Caki2 (cell line): ENCODE measurements around the gene EIF2S2. TPM values are rescaled to one million over a fixed set of nuclear protein-coding genes. Genes with fewer than 3 reads are reported as not detected.

Experiments
- DNase-seq: peaks from one replicate; pipeline ENCODE4 v3.0.0-alpha.2; 2015; ENCODE audit warnings: low read depth
- in situ Hi-C: cut with HindIII; loops from 2 replicates; pipeline ENCODE4 v1.10.0; 2016; ENCODE audit warnings: low sequenced_read_pairs, low pct_unique_long_range_greater_than_20kb, mixed read lengths
- total RNA-seq: library from RNA; depleted of rRNA; stranded (reverse); fragments of >200 nt; shearing (Covaris generic); gene quantifications from 2 replicates; pipeline ENCODE4 v1.2.3, GENCODE V29; 2014; ENCODE audit warnings: low replicate concordance

EIF2S2 gene
- total RNA-seq, 1 experiment from 2014 or later, result 171 TPM

DNA sequence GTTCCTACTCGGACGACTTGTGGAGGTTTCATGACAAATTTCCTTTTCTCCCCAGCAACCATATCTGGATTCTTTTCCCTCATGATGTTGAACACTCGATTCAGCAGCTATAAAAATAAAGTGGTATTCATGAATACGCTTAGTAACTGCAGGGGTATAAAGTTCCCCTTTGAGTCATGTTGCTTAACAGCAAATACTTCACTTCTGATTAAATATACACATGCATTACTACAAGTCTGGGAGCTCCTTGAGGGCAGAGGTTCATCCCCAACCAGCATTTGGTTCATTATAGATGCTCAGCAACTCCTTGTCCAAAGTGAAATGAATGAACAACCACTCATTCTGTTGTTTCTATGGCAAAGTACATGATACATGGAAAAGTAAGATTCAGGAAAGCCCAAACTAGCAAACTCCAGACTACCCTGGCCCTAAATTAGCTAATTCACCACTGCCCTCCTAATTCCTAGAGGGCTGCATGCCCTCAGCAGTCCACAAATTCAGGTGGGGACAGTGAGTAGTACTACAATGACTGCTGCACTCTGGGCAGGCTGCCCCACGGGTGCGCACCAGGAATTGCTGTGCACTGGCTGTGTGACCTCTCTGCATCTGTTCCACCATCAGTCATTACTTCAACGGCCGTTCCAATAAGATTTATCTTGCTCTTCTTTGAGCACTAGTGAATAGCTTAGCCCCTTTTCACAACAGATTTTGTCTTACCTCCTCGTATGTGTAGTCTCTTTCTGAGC lies 15.2 kb downstream of the EIF2S2 start:
- in situ Hi-C loops, result no loop called here

DNA sequence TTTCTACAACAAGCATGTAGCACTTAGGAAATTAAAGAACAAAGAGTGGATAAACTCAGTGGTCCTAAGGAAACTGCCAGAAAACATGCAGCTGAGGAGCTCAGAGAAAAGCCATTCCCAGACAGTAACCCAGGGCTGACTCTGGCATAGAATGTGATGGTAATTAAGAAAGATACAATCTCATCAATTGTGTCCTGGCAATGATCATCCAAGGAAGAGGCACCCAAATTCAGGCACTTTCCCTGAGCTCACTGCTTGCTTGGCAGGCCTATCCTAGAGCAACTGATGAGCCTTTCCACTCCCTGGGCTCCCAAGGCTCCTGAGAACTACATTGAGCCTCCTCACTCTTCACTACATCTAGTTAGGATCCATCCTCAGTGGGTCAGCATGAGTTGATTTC lies 16.2 kb downstream of the EIF2S2 start:
- no peak for DNase-seq
- in situ Hi-C loops, result no loop called here

More for the DNA sequence above, 15.2 kb downstream of the EIF2S2 start:
- no peak for DNase-seq

DNA sequence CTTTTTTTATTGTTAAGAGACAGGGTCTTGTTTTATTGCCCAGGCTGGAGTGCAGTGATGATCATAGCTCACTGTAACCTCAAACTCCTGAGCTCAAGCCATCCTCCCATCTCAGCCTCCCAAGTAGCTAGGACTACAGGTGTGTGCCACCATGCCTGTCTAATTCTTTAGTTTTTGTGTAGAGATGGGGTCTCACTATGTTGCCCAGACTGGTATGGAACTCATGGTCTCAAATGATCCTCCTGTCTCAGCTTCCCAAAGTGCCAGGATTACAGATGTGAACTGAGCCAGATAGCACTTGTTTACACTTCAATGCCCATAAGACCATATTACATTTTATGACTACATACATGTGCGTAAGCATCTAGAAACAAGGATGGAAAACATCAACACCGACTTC lies 18.1 kb downstream of the EIF2S2 start:
- in situ Hi-C loops, result no loop called here
- DNase-seq, result no peak

DNA sequence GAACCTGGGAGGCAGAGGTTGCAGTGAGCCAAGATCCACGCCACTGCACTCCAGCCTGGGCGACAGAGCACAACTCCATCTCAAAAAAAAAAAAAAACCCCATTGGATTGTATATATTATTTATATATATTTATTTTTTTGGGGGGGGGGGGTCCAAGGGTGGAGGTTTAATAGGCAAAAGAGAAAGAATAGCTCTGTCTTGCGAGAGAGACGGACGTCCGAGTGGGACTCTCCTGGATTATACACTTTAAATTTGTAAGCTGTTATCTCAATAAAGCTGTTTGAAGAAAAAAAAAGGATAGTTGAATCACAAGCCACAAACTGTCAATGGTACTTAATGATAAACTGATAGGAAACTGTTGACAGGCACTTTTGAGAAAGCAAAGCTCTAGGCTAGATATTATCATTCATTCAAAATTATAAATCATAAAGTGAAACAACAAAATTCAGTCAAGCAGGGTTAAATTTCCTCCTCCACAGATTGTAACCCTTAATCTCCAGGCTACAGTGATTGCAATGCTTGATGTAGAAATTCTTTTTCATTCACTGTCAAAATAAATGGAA lies 20.3 kb downstream of the EIF2S2 start:
- DNase-seq, result no peak
- in situ Hi-C loops, result no loop called here

DNA sequence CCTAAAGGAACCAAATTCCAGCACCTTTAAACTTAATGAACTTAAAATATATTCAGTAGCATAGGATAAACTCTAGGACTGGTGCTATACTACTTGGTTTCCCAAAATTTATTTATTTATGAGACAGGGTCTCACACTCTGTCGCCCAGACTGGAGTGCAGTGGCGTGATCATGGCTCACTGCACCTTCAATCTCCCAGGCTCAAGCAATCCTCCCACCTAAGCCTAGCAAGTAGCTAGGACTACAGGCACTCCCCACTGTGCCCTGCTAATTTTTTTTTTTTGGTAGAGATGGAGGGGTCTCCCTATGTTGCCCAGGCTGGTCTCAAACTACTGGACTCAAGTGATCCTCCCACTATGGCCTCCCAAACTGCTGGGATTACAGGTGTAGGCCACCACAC lies 21.4 kb downstream of the EIF2S2 start:
- in situ Hi-C loops, result no loop called here

DNA sequence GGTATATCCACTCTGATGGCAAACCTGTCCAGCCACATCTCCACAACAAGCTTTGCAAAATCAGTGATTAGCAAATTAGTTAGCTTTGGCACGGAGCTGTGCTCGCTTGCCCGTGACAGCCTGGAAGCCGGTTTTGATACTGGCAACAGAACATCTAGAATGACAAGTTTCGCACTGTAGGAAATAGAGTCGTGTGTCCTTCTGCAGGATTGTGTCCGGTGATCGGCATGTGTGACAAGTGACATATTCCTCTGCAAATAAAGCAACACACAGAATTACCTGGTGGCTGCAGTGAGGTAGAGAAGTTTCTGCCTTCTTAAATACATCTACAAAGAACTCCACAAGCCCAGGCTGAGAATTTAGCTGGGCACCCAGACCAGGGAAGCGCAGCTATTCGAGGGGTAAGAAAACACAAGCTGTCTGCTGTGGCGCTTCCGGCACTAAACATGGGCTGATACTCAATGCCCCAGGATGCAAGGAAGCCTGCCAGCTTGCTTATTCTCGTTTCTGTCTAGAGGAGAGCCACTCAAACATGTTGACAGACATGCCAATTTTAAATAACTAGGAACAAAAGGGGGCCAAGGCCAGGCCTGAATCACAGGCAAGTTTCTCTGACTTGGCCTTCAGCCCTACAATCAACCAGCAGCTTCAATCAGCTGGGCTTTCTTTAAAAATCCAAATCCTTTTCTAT lies 22.2 kb downstream of the EIF2S2 start:
- in situ Hi-C loops, result no loop called here
- no peak for DNase-seq

More for the DNA sequence above, 21.4 kb downstream of the EIF2S2 start:
- no peak for DNase-seq

DNA sequence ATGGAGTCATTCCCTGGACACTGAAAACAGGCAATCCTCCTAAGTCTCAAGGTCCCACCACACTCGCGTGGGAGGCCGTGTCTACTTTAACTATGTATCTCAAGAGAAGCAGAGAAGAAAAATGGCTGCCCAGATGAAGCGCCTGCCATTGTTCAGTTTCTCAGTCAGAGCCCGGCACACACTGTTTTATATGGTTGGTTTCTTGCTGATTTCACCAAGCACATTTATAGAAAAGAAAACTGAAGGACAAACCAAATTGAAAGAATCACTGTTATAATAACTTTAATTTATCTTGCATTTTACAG lies 22.9 kb downstream of the EIF2S2 start:
- DNase-seq, result no peak
- in situ Hi-C loops, result no loop called here

DNA sequence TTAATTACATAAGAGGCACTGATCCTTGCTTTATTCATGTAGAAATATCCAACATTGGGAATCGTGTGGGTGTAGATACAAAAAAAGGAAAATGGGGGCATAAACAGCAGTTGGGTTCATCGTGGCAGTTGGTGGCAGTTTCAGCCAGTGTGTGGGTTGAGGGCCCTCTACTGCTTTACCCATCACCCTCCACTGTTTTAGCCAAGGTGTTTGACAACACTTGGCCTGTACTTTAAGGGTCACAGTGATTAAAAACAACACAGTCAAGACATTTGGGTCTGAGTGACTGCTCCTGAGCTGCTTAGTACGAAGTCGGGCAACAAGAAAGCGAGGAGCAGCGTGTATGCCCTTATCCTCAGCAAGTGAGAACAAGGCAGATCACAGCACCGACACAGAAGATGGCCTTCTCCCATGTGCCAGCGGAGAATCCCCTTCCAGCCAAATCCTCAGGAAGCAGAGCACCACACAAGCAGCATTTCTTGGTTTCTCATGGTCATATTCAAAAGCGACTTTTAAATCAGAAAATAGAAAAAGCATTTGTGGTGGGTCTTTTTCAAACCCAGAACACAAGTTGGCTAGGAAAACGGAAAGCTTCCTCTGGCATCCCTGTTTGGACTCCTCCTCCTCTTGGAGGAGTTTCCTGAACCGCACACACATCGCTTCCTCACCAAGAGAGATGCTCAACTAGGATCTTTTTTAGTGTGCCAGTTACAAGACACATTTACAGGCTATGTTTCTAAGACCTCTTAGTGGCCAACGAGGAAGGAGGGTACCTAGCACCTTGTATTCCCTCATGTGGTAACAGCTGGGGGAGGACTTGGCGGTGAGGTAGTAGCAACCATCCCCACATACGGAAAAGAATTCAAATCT lies 23.5 kb downstream of the EIF2S2 start:
- no peak for DNase-seq
- in situ Hi-C loops, result no loop called here

DNA sequence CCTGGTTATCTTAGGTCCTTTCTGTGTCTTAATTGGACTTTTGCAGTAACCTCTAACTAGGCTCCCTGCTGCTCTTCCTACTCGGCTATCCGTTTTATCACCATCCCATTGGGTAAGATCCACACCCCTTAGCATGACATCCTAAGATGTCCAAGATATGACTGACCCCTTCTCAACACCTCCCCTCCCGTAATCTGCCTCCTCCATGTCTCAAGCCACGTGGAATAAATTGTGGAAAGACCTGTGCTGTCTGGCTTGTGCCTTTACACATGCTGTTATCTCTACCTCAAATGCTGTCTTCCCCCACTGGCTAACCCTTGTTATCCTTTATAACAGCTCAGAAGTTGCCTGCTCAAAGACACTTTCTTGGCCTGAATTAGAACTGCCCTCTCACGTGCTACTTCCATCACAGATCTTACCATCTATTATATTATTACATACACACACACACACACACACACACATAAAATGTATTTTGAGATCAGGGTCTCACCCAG lies 26.5 kb downstream of the EIF2S2 start:
- in situ Hi-C loops, result no loop called here
- DNase-seq, result no peak

DNA sequence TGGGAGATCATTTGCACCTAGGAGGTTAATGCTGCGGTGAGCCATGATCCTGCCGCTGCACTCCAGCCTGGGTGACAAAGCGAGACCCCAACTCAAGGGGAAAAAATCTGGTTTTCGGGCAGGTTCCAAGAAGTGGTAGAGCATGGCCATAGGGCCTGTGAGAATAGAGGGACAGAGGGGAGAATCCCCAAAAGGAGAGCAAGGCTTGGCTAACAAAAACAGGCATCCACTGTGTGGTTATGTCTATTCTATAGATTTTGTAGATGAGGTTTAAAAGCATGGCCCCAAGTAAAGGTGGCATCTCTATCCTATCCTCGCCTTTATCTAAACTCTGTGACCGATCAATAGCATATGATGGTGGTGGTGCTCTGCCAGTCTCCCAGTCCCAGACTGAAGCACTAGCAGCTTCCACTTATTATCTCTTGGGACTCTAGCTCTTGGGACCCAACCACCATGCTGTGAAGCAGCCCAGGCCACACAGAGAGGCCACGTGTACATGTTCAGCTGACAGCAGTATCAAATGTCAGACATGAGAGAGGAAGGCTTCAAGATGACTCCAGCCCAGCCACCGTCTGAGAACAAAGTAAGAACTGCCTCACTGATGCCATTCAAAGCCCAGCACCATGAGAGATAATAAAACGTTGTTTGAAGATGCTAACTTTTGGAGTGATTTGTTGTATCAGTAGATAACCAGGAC lies 27.7 kb downstream of the EIF2S2 start:
- in situ Hi-C loops, result no loop called here
- no peak for DNase-seq

DNA sequence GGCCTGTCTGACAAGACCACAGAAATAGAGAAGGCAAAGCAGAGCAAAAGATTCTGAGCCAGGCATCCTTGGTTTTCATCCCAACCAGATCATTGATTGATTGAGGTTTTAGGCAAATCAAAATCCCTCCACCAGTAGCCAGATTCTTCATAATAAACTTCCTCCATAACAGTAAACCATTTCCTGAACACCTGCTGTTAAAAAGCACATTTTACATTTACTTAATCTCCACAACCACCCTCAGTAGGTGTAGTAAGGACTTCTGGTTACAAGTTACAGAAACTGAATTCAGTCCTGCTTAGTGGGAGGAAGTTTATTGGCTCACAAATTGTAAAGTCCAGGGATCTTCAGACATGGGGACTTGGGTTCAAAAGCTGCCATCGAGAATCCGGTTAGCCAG lies 28.3 kb downstream of the EIF2S2 start:
- DNase-seq, result no peak
- in situ Hi-C loops, result no loop called here

DNA sequence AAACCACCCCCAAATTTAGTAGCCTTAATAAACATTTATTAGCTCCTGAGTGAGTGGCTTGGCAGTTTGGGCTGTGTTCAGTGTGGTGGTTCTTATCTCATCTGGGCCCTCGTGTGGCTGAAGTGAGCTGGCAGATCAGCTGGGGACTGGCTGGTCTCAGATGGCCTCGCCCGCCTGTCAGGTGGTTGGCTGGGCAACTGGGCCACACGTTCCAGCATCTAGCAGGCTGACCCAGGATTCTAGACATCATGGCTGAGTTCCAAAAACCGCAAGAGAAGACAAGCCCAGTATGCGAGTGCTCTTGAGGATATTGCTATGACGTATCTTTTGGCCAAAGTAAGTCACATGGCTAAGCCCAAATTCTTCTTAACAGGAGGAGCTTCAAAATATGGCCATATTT lies 28.9 kb downstream of the EIF2S2 start:
- in situ Hi-C loops, result no loop called here
- peak; percentile 68 for DNase-seq

DNA sequence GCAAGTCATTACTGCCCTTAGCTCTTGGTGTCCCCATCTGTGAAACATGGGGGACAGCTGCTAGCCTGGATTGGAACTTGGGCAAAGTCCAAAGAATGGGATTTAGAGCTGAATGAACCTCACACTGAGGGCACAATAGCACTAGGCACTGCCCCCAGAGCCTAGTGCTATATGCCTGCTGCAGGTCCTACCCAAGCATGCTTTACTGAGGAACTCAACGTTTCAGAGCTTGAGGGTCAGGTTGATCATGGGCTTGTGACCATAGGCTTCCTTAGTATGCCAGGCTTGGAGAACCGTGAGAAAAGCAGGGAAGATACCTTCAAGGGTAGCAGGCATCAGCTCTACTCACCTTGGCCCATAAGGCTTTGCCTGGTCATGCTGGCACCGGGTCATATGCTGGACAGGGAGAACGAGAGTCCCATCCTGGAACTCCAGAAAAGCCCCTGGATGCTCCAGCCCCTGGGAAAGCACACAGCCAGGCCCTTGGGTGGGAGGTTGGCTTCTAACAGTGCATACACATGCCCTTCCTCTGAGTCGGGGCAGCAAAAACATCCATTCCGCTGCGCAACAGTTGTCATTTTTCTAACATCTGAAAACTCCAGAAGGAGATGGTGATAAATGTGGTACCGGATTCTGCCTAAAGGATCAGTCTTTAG lies 29.7 kb downstream of the EIF2S2 start:
- no peak for DNase-seq
- in situ Hi-C loops, result no loop called here

DNA sequence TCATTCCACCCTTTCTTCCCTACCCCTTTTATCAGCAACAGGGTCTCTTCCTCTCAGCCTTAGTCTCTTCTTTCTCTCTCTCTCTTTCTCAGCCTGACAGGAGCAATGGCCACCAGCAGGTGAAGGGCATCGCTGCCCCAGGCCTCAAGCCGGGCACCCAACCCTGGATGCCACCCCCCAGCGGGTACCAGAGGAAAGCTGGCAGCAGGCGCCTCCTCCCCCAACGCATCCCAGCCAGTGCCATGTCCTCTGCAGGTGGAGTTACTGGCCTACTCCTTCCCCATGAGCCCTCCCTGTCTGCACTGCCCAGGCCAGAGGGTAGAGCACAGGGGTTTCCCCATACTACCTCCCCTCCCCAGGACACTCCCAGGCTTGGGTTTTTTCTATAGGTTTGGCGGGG lies 32.2 kb downstream of the EIF2S2 start:
- no peak for DNase-seq
- in situ Hi-C loops, result no loop called here

DNA sequence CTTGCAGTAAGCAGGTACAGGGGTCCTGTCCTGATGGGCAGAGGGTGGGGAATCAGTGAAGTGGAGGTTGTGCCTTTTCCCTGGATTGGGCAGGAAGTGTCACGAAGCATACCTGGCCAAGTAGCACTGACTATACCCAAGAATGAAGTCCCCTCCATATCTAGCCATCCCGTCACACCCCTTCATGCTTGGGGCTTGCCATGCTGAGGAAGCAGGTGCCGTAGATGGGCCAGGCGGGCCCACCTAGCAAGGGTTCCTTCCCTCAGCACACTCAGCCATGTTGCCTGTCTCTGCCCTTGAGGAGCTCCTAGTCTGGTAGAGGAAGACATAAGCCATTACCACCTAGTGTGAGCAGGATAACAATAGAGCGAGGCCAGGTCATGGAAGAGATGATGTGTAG lies 33.5 kb downstream of the EIF2S2 start:
- in situ Hi-C loops, result no loop called here
- no peak for DNase-seq

DNA sequence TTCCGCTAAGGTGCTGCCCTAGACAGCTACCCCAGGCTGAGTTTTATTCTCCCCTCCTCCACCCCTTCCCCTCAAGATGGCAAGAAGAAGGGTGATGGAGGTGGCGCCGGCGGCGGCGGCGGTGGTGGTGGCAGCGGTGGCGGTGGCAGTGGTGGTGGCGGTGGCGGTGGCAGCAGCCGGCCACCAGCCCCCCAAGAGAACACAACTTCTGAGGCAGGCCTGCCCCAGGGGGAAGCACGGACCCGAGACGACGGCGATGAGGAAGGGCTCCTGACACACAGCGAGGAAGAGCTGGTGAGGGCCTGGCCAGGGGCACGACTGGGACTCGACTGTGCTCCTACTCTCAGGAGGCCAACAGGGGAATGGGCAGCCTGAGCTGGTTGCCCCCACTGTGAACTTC lies 35.1 kb downstream of the EIF2S2 start:
- in situ Hi-C loops, result no loop called here
- no peak for DNase-seq

DNA sequence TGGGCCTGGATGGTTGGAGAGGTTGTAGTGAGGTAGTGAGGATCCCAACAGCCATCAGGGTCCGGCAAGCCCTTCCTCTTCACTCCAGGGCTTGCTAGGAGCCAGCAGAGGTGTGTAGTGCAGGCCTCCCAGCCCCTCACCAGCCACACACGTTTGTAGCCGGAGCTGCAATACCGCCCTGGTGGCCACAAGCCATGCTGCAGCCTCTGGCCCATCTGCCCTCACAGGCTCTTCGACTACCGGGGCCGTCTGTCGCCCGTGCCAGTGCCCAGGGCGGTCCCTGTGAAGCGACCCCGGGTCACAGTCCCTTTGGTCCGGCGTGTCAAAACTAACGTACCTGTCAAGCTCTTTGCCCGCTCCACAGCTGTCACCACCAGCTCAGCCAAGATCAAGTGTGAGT lies 36.4 kb downstream of the EIF2S2 start:
- DNase-seq, result no peak
- in situ Hi-C loops, result no loop called here
